Type B pancreatic cell (in vitro differentiated cells): ENCODE measurements around the gene USP46. TPM values are rescaled to one million over a fixed set of nuclear protein-coding genes. Genes with fewer than 3 reads are reported as not detected.

Experiments
- DNase-seq: peaks from one replicate; pipeline ENCODE4 v3.0.0; 2021; ENCODE audit warnings: mixed read lengths; ENCODE audit not compliant: unreplicated experiment; ENCODE audit errors: extremely low spot score
- H3K27ac Mint-ChIP-seq: 2 replicates; pipeline ENCODE4 v1.8.0; 2021; ENCODE audit warnings: mild to moderate bottlenecking, mixed read lengths
- H3K27me3 Mint-ChIP-seq: 2 replicates; pipeline ENCODE4 v1.8.0; 2021; ENCODE audit warnings: mixed read lengths
- H3K36me3 Mint-ChIP-seq: 2 replicates; pipeline ENCODE4 v1.8.0; 2021; ENCODE audit warnings: mixed read lengths
- H3K4me1 Mint-ChIP-seq: one replicate; pipeline ENCODE4 v1.8.0; 2021; ENCODE audit warnings: mixed read lengths; ENCODE audit not compliant: unreplicated experiment
- H3K4me3 Mint-ChIP-seq: 2 replicates; pipeline ENCODE4 v1.8.0; 2021; ENCODE audit warnings: mild to moderate bottlenecking, mixed read lengths
- H3K9me3 Mint-ChIP-seq: 2 replicates; pipeline ENCODE4 v1.8.0; 2021; ENCODE audit warnings: mixed read lengths
- total RNA-seq: library from RNA; stranded (reverse); gene quantifications from 2 replicates; pipeline ENCODE4 v1.2.1, GENCODE V29; 2021; ENCODE audit warnings: low replicate concordance
- TF ChIP-seq, protein P1 (sequence below): fragments of 200-600 bp; sonication (generic); conservative IDR thresholded peaks from 2 replicates; pipeline ENCODE4 v1.5.0; 2021; ENCODE audit warnings: antibody characterized with exemption, mild to moderate bottlenecking

The USP46 gene
- total RNA-seq, 1 donor from 2014 or later = 53.5 TPM

DNA sequence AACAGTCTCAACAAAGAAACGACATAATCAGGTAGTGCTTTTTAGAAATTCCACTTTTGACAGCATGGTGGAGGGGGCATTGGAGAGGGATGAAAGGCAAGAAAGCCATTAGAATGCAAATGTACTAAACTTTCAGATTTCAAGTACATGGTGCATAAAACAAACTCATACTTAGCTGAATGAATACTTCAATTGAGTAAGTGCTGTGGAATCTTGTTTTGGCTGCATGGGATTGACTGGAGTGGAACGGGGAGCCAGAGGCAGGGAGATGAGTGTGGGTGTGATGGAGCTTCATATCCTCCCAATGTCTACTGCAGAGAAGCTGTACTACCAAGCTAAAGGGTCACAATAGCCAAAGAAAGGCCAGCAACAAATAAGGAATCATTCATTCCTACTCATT, 52.4 kb downstream of the USP46 start:
- Mint-ChIP-seq H3K27ac (no peak overlapping the region), H3K4me1 (peaks cover 10% of the 10 kb centered on the region), H3K36me3 (peaks cover 64% of the 10 kb centered on the region), H3K27me3 (no peaks in the 10 kb centered on the region), H3K4me3 (no peak overlapping the region), H3K9me3 (peaks cover 4% of the 10 kb centered on the region)
- no peak for DNase-seq
- TF ChIP-seq, protein P1, sequence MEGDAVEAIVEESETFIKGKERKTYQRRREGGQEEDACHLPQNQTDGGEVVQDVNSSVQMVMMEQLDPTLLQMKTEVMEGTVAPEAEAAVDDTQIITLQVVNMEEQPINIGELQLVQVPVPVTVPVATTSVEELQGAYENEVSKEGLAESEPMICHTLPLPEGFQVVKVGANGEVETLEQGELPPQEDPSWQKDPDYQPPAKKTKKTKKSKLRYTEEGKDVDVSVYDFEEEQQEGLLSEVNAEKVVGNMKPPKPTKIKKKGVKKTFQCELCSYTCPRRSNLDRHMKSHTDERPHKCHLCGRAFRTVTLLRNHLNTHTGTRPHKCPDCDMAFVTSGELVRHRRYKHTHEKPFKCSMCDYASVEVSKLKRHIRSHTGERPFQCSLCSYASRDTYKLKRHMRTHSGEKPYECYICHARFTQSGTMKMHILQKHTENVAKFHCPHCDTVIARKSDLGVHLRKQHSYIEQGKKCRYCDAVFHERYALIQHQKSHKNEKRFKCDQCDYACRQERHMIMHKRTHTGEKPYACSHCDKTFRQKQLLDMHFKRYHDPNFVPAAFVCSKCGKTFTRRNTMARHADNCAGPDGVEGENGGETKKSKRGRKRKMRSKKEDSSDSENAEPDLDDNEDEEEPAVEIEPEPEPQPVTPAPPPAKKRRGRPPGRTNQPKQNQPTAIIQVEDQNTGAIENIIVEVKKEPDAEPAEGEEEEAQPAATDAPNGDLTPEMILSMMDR = no peak

DNA sequence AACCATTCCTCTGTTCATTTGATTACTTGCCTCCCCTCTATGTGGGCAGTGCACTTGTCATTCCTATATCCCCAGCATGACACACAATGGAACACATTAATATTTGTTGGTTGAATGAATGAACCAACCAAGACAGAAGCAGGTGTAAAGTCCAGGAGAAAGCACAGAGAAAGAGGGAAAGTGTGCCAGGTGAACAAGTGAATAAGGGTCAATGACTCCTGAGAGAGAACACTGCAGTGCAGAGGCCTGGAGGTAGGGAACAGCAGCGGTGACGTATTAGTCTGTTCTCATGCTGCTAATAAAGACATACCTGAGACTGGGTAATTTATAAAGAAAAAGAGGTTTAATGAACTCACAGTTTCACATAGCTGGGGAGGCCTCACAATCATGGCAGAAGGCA, 53.1 kb downstream of the USP46 start:
- H3K9me3 Mint-ChIP-seq = peaks cover 4% of the 10 kb centered on the region
- peaks cover 10% of the 10 kb centered on the region for H3K4me1 Mint-ChIP-seq
- no peak for DNase-seq
- no peaks in the 10 kb centered on the region for H3K27me3 Mint-ChIP-seq
- H3K27ac Mint-ChIP-seq = no peak overlapping the region
- TF ChIP-seq, protein P1 = no peak
- H3K4me3 Mint-ChIP-seq = no peak overlapping the region
- H3K36me3 Mint-ChIP-seq = peaks cover 66% of the 10 kb centered on the region

DNA sequence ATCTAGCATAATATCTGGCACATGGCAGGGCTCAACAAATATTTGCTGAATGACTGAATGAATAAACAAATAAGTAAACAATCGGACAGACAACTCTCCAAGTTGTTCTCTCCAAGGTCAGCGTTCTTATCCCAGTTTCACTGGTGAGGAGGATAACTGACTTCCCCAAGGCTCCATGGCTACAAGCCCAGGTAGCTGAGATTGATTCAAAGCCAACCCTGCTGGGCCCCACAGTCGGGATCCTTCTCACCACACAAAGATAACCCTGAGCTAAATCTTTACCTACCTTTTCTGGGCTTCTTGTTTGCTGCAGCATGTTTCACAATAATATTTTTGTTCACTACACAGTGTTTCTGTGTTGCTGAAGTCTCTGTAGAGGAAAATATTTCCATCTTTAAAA, 54.9 kb downstream of the USP46 start:
- Mint-ChIP-seq H3K4me3 (no peak overlapping the region), H3K9me3 (no peaks in the 10 kb centered on the region), H3K27ac (no peak overlapping the region), H3K36me3 (peaks cover 65% of the 10 kb centered on the region), H3K4me1 (peaks cover 10% of the 10 kb centered on the region), H3K27me3 (no peaks in the 10 kb centered on the region)
- DNase-seq = no peak
- TF ChIP-seq, protein P1 = no peak

DNA sequence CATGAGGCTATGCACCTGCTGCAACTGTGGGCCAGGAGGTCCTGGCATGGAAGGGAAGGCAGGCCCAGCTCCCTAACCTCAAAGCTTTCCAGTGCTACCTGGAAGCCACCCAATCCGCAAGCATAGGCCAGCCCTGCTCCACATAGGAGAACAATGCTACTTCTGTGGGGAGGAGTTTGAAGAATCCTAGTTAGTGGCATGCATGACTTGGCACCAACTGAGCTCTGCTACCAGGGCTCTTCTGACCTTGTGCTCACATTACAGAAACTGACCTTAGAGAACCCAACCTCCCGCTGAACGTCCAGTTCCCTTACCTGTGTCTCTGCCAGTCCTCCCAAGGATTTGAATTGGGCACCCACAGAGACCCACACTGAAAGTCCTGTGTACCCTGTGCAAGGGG, 58.8 kb downstream of the USP46 start:
- DNase-seq = no peak
- Mint-ChIP-seq H3K9me3 (no peaks in the 10 kb centered on the region), H3K27me3 (no peaks in the 10 kb centered on the region), H3K4me1 (peaks cover 10% of the 10 kb centered on the region), H3K36me3 (peaks cover 59% of the 10 kb centered on the region), H3K4me3 (no peak overlapping the region), H3K27ac (no peak overlapping the region)
- TF ChIP-seq, protein P1 = no peak

DNA sequence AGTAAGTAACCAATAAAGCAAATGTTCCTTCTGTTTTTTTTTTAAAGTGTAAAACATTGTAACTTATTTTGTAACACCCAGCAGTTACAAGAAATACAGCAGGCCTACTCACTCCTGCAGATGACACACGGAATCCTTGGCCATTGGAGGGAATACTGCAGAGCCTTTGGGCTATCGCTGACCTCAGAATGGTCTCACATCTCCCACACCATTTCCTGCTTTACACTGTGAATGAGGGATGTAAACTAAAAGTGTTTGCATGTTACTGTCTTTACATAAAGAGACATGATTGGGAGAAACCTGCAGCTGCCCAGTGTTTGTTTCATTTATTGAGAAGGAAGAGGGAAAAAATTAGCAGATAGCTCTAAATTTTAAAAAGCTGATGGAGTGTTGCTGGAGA, 64.1 kb downstream of the USP46 start:
- peaks cover 51% of the 10 kb centered on the region for H3K36me3 Mint-ChIP-seq
- DNase-seq = no peak
- no peak overlapping the region for H3K27ac Mint-ChIP-seq
- no peaks in the 10 kb centered on the region for H3K9me3 Mint-ChIP-seq
- H3K4me3 Mint-ChIP-seq = no peak overlapping the region
- TF ChIP-seq, protein P1 = no peak
- H3K4me1 Mint-ChIP-seq = no peaks in the 10 kb centered on the region
- H3K27me3 Mint-ChIP-seq = no peaks in the 10 kb centered on the region

DNA sequence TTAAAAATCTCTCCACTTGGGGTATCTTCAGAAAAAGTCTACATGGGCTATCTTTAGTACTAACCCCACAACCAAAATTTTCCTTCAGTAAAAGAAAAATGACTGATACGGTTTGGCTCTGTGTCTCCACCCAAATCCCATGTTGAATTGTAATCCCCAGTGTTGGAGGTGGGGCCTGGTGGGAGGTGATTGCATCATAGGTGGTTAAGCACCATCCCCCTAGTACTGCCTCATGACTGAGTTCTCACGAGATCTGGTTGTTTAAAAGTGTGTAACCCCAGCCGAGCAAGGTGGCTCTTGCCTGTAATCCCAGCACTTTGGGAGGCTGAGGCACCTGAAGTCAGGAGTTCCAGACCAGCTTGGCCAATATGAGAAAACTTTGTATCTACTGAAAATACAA, 66.8 kb downstream of the USP46 start:
- no peak overlapping the region for H3K27ac Mint-ChIP-seq
- H3K4me3 Mint-ChIP-seq = no peak overlapping the region
- no peaks in the 10 kb centered on the region for H3K9me3 Mint-ChIP-seq
- TF ChIP-seq, protein P1 = no peak
- H3K4me1 Mint-ChIP-seq = no peaks in the 10 kb centered on the region
- peaks cover 34% of the 10 kb centered on the region for H3K36me3 Mint-ChIP-seq
- no peaks in the 10 kb centered on the region for H3K27me3 Mint-ChIP-seq
- DNase-seq = no peak
